BLaER1 treated with 17β-estradiol and CSF1 and Interleukin-3, amounts not matched to agents 10 nM and 100 nM (cell line): ENCODE measurements around the gene HAND2.

Experiments used
- H3K27ac ChIP-seq, 11 experiments: shearing (Covaris generic); formaldehyde crosslinking; 2 replicates each; pipeline ENCODE4 v1.8.1; 2022
- H3K27me3 ChIP-seq, 11 experiments: shearing (Covaris generic); formaldehyde crosslinking; 2 replicates each; pipeline ENCODE4 v1.8.1; 2022
- H3K36me3 ChIP-seq, 11 experiments: shearing (Covaris generic); formaldehyde crosslinking; 2 replicates each; pipeline ENCODE4 v1.8.1; 2022
- H3K4me1 ChIP-seq, 10 experiments: shearing (Covaris generic); formaldehyde crosslinking; 2 replicates each; pipeline ENCODE4 v1.8.1; 2022
- H3K4me2 ChIP-seq, 11 experiments: shearing (Covaris generic); formaldehyde crosslinking; 2 replicates each; pipeline ENCODE4 v1.8.1; 2022
- H3K4me3 ChIP-seq, 10 experiments: shearing (Covaris generic); formaldehyde crosslinking; 2 replicates each; pipeline ENCODE4 v1.8.1; 2022
- H3K9ac ChIP-seq, 11 experiments: shearing (Covaris generic); formaldehyde crosslinking; 2 replicates each; pipeline ENCODE4 v1.8.1; 2022
- H3K9me3 ChIP-seq, 11 experiments: shearing (Covaris generic); formaldehyde crosslinking; replicated peaks in 1 of 11; 2 replicates each; pipeline ENCODE4 v1.8.1; 2022
- H4K20me1 ChIP-seq, 11 experiments: shearing (Covaris generic); formaldehyde crosslinking; 2 replicates each; pipeline ENCODE4 v1.8.1; 2022
- Cebpa-rat ChIP-seq, 11 experiments: shearing (Covaris generic); IDR thresholded peaks; 2 replicates each; pipeline ENCODE4 v1.8.1; 2022

HAND2 gene

GRCh38 chr4:173490817-173491528 lies 39.1 kb downstream of the HAND2 start:
- peak overlapping the region in 6 of 11 experiments; percentile 11 to 83 (median 59); a peak in 11 of 22 replicates for H3K4me2 ChIP-seq
- no peak for TF ChIP-seq Cebpa-rat (IDR thresholded peaks at IDR 0.05)
- H3K9ac ChIP-seq = peak overlapping the region in 3 of 11 experiments; percentile 19 to 35 (median 34); a peak in 3 of 22 replicates
- peak overlapping the region in 4 of 11 experiments; percentile 30 to 74 (median 68); a peak in 7 of 22 replicates for H3K27ac ChIP-seq
- no peaks in the 10 kb centered on the region for H4K20me1 ChIP-seq
- H3K36me3 ChIP-seq = no peaks in the 10 kb centered on the region
- peaks cover 0 to 22% (median 7%) of the 10 kb centered on the region in 11 experiments; a peak in 14 of 22 replicates for H3K9me3 ChIP-seq
- H3K4me1 ChIP-seq = peaks cover 8 to 58% (median 21%) of the 10 kb centered on the region in 10 experiments
- no peaks in the 10 kb centered on the region for H3K27me3 ChIP-seq
- H3K4me3 ChIP-seq = no peak overlapping the region

GRCh38 chr4:173490256-173490655 lies 39.8 kb downstream of the HAND2 start:
- H3K36me3 ChIP-seq = no peaks in the 10 kb centered on the region
- H3K27ac ChIP-seq = peak overlapping the region in 4 of 11 experiments; percentile 30 to 74 (median 68); a peak in 6 of 22 replicates
- TF ChIP-seq Cebpa-rat (IDR thresholded peaks at IDR 0.05) = no peak
- H3K4me2 ChIP-seq = peak overlapping the region in 6 of 11 experiments; percentile 11 to 83 (median 59); a peak in 8 of 22 replicates
- peaks cover 8 to 59% (median 21%) of the 10 kb centered on the region in 10 experiments for H3K4me1 ChIP-seq
- H3K27me3 ChIP-seq = no peaks in the 10 kb centered on the region
- peaks cover 0 to 22% (median 7%) of the 10 kb centered on the region in 11 experiments; a peak in 14 of 22 replicates for H3K9me3 ChIP-seq
- peak overlapping the region in 1 of 11 experiments; percentile 35; a peak in 1 of 22 replicates for H3K9ac ChIP-seq
- no peak overlapping the region for H3K4me3 ChIP-seq
- H4K20me1 ChIP-seq = no peaks in the 10 kb centered on the region

GRCh38 chr4:173489514-173489913 lies 40.5 kb downstream of the HAND2 start:
- no peak overlapping the region for H3K4me3 ChIP-seq
- peaks cover 8 to 59% (median 21%) of the 10 kb centered on the region in 10 experiments for H3K4me1 ChIP-seq
- H3K9me3 ChIP-seq = peaks cover 0 to 19% (median 3%) of the 10 kb centered on the region in 11 experiments; a peak in 14 of 22 replicates
- no peak overlapping the region for H3K9ac ChIP-seq
- TF ChIP-seq Cebpa-rat (IDR thresholded peaks at IDR 0.05) = no peak
- H3K4me2 ChIP-seq = peak overlapping the region in 3 of 11 experiments; percentile 65 to 83 (median 78); a peak in 4 of 22 replicates
- no peaks in the 10 kb centered on the region for H3K27me3 ChIP-seq
- H3K36me3 ChIP-seq = no peaks in the 10 kb centered on the region
- no peaks in the 10 kb centered on the region for H4K20me1 ChIP-seq
- no peak overlapping the region; a peak in 1 of 22 replicates for H3K27ac ChIP-seq

GRCh38 chr4:173488656-173489055 lies 41.4 kb downstream of the HAND2 start:
- H3K9me3 ChIP-seq = peaks cover 0 to 11% (median 3%) of the 10 kb centered on the region in 11 experiments; a peak in 6 of 22 replicates
- no peak overlapping the region for H3K4me3 ChIP-seq
- H4K20me1 ChIP-seq = no peaks in the 10 kb centered on the region
- TF ChIP-seq Cebpa-rat (IDR thresholded peaks at IDR 0.05) = no peak
- no peaks in the 10 kb centered on the region for H3K27me3 ChIP-seq
- no peak overlapping the region for H3K27ac ChIP-seq
- H3K4me2 ChIP-seq = peak overlapping the region in 2 of 11 experiments; percentile 78 to 83; a peak in 2 of 22 replicates
- no peak overlapping the region for H3K9ac ChIP-seq
- peaks cover 8 to 59% (median 21%) of the 10 kb centered on the region in 10 experiments for H3K4me1 ChIP-seq
- H3K36me3 ChIP-seq = no peaks in the 10 kb centered on the region

- Histone ChIP-seq H3K27me3 (no peaks in the 10 kb centered on the region), H3K9ac (no peak overlapping the region), H3K4me3 (no peak overlapping the region), H4K20me1 (no peaks in the 10 kb centered on the region), H3K4me1 (peaks cover 8 to 59% (median 21%) of the 10 kb centered on the region in 10 experiments), H3K4me2 (no peak overlapping the region), H3K27ac (no peak overlapping the region), H3K36me3 (no peaks in the 10 kb centered on the region), H3K9me3 (peaks cover 0 to 6% (median under 1%) of the 10 kb centered on the region in 11 experiments; a peak in 5 of 22 replicates)
- TF ChIP-seq Cebpa-rat (IDR thresholded peaks at IDR 0.05) = no peak
Measured at GRCh38 chr4:173488074-173488473, 42.0 kb downstream of the HAND2 start.

- H3K9ac ChIP-seq = no peak overlapping the region
- no peak overlapping the region for H3K27ac ChIP-seq
- H3K4me3 ChIP-seq = no peak overlapping the region
- peaks cover 0 to 48% (median 12%) of the 10 kb centered on the region in 10 experiments; a peak in 13 of 20 replicates for H3K4me1 ChIP-seq
- no peak for TF ChIP-seq Cebpa-rat (IDR thresholded peaks at IDR 0.05)
- H3K36me3 ChIP-seq = no peaks in the 10 kb centered on the region
- H3K9me3 ChIP-seq = peaks cover 0 to 6% (median 0%) of the 10 kb centered on the region in 11 experiments; a peak in 1 of 22 replicates
- H3K27me3 ChIP-seq = no peaks in the 10 kb centered on the region
- no peaks in the 10 kb centered on the region for H4K20me1 ChIP-seq
- peak overlapping the region in 1 of 11 experiments; percentile 38; a peak in 2 of 22 replicates for H3K4me2 ChIP-seq
Measured at GRCh38 chr4:173486714-173487392, 43.2 kb downstream of the HAND2 start.

GRCh38 chr4:173485164-173485563 lies 44.9 kb downstream of the HAND2 start:
- H3K36me3 ChIP-seq = no peaks in the 10 kb centered on the region
- H3K4me3 ChIP-seq = no peak overlapping the region
- no peak overlapping the region for H3K4me2 ChIP-seq
- H3K9ac ChIP-seq = no peak overlapping the region
- H3K27me3 ChIP-seq = no peaks in the 10 kb centered on the region
- peaks cover 0 to 31% (median 7%) of the 10 kb centered on the region in 10 experiments; a peak in 10 of 20 replicates for H3K4me1 ChIP-seq
- no peak for TF ChIP-seq Cebpa-rat (IDR thresholded peaks at IDR 0.05)
- H3K27ac ChIP-seq = no peak overlapping the region
- peaks cover 0 to 6% (median 0%) of the 10 kb centered on the region in 11 experiments; a peak in 1 of 22 replicates for H3K9me3 ChIP-seq
- no peaks in the 10 kb centered on the region for H4K20me1 ChIP-seq

GRCh38 chr4:173482330-173482931 lies 47.6 kb downstream of the HAND2 start:
- H3K27me3 ChIP-seq = no peaks in the 10 kb centered on the region
- peaks cover 0 to 6% (median 0%) of the 10 kb centered on the region in 11 experiments; a peak in 2 of 22 replicates for H3K36me3 ChIP-seq
- peaks cover 0 to 6% (median 0%) of the 10 kb centered on the region in 11 experiments; a peak in 1 of 22 replicates for H3K9me3 ChIP-seq
- no peaks in the 10 kb centered on the region for H4K20me1 ChIP-seq
- no peak overlapping the region for H3K27ac ChIP-seq
- peaks cover 0 to 12% (median 6%) of the 10 kb centered on the region in 10 experiments; a peak in 8 of 20 replicates for H3K4me1 ChIP-seq
- H3K9ac ChIP-seq = no peak overlapping the region
- no peak for TF ChIP-seq Cebpa-rat (IDR thresholded peaks at IDR 0.05)
- no peak overlapping the region for H3K4me3 ChIP-seq
- H3K4me2 ChIP-seq = no peak overlapping the region
